Measurements from ENCODE around the gene HOXB6.

Gene HOXB6

DNA sequence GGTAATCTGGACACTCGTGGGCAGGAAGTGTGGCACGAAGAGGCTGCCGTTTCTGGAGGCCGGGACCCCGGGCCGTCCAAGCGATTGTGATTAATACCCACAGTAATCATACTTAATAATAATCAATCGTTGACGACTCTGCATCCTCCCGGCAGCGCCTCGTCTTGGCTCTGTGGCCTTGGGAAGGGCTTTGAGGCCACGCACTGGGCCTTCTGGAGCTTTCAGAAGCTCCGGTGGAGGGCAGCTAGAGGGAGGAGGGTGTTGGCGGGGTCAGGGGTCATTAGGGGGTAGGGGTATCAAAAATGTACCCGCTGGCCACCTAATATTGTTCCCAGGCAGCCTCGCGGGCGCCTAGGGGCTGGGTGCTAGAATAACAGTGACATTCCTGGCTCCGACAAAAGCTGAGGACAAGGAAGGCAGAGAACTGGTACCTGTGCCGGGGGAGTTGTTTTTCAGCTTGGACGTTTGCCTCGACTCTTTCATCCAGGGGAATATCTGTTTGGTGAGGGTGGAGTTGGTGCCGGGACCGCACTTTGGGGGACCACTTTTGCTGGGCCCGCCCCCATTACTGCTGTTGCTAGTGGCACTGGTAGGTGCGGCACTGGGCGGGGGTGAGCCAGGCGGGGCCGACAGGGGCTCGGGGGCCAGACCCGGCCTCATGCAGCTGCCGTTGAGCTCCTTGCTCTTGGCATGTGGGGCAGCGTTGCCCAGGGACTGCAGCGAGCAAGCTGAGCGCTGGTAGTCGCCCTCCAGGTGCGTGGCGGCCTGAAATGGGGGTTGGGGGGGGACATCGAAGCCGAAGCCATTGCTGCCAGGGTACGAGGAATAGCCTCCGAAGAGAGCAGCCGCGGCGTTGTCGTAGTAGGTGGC lies 53.0 kb downstream of the HOXB6 start:
- DNase-seq, result no peak

DNA sequence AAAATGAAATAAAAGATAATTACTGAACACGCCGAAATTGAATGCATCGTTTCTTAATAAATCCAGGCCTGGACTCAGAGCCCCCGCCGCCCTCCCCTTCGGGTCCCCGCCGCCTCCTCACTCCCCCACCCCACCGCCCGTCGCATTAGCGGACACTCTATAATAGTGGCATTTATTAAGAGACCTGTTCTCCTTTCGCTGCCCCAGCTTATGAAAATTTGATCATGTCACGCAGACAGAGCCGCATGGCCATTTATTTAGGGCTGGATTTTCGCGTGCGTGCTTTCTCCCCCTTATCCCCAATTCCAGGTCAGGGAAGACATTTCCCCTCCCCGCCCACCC lies 53.6 kb downstream of the HOXB6 start:
- DNase-seq, result no peak

DNA sequence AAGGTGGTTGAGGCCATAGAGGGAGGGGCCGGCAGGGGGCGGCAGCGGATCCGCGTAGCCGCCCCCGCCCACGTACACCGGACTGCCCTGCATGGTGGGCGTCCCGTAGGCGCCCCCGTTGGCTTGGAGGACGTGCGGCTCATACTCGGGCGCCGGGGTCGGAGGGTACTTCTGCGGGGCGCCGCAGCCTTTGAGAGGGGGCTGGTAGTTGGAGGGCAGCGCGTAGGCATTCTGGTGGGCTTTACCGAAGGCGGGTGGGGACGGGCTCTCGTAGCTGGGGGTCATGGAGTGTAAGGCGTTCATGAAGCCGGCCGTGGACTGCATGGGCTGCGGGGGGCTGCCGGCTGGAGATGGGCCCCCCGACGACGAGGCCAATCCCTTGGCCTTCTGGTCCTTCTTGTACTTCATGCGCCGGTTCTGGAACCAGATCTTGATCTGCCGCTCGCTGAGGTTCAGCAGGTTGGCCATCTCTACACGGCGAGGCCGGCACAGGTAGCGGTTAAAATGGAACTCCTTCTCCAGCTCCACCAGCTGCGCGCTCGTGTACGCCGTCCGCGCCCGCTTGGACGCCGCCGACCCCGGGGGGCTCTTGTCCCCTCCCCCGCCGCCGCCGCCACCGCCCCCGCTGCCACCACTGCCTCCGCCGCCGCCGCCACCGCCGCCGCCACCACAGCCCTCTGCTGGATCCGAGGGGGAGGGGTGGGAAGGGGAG lies 54.1 kb downstream of the HOXB6 start:
- DNase-seq, result no peak

DNA sequence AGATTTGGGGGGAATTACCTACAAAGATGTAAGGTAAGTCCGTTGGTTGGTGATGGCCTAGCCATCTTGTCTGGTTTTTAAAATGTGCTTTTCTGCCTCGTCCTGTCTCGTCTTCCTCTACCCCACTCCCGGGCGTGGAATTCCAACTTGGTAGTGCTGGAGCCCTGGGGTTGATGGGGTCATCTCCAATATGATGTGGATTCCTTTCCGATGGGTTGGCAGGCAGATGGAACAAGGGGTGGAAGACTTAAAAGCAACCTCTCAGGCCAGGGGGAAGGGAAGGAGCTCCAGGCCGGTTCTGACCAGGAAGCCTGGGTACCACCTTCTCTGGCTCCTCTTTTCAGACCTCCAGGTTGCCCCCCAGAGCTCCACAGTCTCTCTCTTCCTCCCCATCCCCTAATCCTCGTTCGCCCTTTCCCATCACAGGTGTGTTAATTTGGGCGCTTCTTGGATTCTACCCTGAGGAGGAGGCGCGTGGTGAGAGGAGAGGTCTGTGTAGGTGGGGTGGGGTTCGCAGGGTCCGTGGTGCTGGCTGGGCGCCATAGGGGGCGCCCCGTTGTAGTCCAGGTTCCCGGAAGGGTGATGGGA lies 54.8 kb downstream of the HOXB6 start:
- no peak for DNase-seq

DNA sequence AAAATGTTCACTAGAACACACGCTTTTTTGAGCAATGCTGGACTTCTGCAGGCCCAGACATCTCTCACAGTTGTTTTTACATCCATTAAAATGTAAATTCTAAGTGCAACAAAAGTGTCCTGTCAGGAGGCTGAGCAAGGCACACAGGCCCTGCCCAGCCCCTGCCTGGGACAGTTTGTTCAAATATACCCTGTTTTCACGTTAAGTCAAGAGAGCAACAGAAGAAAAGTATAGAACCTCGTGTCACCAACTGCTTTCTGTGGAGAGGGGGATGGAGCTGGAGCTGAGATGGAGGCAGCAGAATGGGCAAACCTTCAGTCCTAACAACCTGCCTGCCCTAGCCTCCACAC lies 55.5 kb downstream of the HOXB6 start:
- no peak for DNase-seq

DNA sequence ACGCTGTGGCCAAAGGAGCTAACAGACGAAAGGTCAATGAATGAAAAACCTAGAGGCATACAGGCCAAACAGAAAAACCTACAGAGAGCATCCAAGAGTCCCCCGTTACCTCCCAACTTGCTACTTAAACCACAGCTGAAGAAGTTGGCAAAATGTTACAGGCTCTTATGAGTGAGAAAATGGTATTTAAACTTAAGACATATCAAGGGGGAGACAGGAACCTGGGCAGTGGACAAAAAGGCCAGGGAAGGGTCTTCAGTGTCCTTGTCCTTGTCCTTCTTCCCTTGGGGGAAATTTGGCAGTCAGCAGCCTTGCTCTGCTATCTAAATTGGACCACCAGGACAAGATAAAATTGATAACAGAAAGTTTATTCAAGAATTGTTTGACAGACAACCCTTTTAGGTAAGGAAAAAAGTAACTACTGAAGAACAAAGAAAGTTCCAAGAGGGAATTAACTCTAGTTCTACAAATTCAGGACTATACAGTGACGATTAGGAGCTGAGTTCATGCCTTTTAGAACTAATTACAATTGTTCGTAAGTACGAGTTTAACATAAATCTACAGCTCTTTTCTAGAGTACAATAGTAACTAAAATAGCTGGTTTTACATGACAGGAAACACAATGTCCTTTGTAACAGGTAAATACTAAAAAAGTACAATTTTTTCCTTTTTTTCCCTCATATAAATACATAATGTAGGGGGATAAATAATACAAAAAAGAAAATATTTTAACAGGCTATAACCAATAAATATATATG lies 56.1 kb downstream of the HOXB6 start:
- DNase-seq, result no peak

DNA sequence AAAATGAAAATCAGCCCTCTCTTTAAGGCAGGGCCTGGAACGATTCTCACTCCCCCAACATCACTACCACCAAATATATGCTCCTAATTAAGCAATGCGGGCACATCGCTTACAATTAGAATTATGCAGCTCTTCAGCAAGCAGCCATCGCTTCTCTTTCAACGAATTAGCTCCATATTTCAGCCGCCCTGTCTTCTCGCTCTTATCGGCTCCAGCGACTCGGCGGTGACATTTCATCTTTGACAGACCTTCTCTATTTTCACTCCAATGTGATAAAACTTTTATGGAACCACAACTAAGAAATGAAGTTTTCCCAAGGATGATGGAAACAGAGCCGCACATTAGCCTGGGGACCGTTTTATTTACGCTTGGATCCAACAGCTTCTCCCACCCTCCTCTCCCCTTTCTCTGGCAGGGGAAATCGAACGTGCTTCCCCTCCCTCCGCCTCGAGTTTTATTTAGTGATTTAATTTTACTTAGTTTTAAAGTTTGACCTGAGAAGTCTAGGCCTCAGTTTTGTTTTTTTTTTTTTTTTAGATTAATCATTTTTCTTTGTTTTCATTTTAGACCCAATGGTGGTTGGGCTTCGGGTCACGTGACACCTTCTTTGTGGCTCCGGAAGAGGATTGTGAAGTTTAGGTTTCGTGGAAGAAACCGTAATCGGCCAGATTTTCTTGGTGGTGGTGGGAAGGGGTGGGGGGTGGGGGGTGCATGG lies 56.8 kb downstream of the HOXB6 start:
- DNase-seq, result no peak

DNA sequence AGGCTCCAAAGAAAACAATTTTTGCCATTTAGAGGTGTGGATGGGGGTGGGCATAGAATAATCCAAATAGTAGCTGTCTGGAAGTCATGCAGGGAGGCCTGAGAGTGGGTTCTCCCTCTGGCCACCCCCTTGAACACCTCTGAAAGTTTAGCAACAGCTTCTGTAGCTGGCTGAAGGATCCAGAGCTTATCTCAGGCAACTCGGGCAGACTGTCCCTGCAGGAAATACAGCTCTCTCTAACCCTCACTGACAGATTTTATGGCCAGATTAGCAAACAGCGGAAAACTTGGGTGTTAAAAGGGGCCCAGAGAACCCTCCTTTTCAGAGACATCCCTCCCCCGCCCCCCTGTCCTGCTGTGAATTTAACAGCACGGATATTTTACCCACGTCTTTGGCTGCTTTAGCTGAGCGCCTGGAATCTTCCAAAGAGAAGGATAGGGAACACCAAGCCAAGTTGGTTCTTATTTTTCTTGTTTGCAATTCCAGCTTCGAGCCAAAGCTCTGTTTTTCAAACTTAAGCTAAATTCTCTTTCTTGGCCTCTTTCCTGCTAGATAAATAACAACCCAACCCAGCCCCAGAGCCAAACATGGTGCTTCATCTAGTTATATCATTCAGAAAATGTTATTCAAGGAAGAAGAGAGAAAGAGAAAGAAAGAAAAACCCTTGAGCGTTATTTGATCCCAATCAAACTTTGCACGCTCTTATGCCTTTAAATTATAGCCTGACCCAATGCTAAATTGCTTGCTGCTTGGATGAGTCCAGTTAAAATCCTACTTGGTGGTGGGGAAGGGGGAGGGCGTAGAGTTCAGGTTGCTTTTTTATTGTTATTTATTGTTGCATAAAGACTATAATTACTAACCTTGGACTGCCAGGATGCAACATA lies 57.6 kb downstream of the HOXB6 start:
- no peak for DNase-seq

DNA sequence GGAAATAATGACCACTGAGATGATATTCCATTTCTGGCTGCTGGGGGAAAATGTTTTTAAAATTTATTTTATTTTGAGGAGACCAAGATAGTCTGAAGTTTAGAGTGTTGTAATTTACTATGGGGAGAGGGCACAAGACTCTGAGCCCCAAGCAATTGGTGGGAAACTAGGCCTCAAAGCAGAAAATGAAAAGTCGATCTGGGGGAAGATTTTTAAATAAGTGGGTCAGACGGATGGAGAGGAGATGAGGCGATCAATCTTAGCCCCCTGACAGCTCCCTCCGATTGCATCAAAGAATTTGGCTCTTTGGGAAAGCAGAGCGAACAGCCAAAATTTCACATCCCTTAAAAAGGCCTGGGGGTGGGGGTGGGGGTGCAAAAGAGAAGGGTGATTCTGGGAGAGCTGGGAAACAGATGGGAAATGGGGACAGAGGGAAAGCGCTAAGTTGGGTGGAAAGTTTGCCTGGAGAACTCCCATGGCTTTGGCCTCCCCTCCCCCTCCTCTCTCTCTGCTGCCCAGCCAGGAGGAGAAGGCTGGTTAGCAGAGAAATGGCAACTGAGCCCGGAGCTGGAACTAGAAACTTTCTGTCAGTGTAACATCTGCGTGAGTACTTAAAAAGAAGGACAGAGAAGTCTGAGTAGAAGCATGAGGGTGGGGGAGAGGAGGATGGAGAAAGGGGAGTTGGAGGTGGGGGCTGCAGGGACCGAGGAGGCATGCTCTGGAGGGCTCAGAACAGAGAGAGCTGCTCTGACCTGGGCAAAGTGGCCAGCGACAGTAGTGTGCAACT lies 58.5 kb downstream of the HOXB6 start:
- DNase-seq, result no peak
